GM21360 (cell line): ENCODE data around the gene SLC12A2.

Source experiments
- ATAC-seq: cut with Tn5 transposase; IDR thresholded peaks from one replicate; pipeline ENCODE4 v1.9.1; 2021; ENCODE audit warnings: mild to moderate bottlenecking, moderate library complexity; ENCODE audit not compliant: unreplicated experiment

Gene SLC12A2

DNA sequence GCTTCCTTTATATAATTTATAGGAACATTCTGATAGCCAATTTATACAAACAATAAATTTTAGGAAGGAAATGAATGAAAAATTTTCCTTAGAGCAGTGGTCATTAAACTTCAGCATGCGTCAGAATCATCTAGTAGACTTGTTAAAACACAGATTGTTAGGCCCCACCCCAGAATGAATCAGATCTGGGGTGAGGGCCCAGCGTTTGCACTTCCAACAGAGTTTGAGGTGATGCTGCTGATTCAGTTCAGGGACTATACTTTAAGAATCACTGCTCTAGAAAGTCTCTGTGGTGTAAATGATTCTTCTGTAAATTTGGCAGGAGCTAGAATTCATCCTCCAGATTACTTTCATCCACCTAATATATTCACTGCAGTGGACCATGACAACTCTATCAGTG is 80.4 kb downstream of the SLC12A2 start:
- ATAC-seq: no peak

DNA sequence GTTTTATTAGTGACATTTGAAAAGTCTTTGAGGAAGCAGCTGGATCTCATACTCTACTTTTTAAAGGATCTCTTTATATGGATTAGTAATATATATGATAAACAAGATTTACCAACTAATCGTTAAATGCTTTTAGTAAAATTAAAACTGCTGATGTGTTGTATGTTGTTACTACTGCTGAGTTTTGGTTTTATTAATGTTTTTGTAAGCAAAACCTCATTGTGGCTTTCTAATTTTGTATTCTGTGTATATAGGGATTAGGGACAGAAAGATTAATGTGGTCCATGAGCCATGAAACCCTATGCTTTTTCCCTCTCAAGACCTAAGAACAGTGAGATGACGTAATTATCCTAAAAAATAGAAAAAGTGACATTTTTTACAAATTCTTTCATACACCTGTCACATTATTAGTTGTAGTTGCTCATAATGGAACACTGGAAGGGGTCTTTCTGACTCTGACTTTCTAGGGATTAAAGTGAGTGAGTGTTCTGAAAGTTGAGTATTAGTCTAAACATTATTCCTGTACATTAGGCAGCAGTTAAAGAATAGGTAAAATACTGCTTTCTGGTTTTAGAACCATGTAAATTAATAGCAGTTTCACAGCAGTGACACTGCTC is 85.9 kb downstream of the SLC12A2 start:
- no peak for ATAC-seq

- ATAC-seq: no peak
Measured at GRCh38 chr5:128172102-128172501, 88.5 kb downstream of the SLC12A2 start.

DNA sequence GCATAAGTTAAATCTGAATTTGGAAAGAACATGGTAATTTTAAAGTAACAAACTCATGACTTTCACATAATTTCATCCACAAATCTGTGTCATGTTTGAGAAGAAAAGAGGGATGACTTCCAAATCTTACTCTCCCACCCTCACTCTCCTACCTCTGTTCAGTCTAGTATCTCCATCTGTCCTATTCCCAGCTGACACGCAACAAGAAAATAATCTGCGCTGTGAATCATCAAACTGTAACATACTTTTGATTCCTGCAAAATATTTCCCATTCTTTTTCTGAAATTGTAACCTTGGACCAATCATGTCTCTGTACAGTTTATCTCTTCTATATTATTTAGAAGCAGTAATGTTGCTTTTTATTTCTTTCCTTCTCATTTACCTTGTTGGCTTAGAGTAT is 91.4 kb downstream of the SLC12A2 start:
- ATAC-seq: no peak

GRCh38 chr5:128192368-128192767 is 108.8 kb downstream of the SLC12A2 start:
- no peak for ATAC-seq

DNA sequence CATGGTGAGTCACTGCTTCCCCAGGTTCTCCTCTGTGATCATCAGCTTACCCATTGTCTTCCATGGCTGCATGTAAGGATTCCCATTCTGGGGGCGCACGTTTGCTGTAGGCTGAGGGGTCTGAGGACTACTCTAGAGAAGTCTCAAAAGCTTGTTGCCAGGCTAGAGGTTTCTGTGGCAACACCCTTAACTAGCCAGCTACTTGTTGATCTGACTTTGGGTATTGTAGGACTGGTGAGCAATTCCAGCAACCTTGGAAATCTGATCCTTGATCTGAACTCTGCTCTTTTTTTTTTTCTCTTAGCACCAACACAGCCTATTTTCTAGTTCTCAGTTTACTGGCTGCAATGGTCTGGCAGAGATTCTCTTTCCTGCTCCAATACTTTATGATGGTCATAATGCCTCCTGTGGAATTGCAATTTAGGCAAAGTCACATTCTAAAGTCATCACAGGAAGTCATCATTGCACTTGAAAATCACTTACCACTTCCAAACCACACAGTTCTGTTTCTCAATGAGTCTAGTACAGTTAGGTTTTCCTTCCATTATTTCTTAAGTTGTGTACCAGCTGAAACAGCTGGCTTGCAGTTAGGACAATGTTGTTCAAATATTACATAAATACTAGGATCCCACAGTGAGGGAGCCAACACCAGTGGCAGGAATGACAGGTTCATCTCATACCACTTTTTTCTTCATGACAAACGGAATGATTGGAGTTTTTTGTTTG is 110.3 kb downstream of the SLC12A2 start:
- no peak for ATAC-seq

DNA sequence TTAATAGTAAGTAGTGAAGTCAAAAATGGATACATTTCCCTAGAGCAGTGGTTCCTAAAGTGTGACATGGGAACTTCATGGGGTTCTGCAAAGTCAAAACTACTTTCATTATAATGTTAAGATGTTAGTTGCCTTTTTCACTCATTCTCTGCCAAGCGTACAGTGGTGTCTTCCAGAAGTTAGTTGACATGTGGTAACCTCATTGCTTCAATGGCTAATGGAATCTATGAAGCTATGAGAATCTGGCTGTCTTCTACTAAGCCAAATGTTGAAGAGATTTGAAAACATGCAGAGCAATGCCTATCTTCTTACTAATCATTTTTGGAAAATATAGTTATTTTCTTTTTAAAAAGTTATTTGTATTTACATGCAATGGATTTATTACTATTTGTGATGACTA is 111.8 kb downstream of the SLC12A2 start:
- no peak for ATAC-seq

DNA sequence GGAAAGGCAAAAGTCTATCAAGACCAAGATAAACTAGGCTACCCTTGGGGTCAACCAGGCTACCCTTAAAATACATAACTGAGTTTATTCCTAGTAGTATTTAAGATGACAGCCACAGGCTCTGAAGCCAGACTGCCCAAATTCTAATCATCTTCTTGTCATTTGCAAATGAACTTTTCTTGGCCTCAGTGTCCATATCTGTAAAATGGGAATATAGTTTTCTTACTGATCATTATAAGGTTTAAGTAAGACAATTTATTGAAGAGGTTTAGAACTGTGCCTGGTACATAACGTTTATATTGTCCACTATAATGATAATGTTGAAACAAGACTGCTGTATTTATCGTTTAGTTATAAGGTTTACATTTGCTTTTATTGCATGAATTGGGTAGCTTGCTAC is 112.5 kb downstream of the SLC12A2 start:
- ATAC-seq: no peak

DNA sequence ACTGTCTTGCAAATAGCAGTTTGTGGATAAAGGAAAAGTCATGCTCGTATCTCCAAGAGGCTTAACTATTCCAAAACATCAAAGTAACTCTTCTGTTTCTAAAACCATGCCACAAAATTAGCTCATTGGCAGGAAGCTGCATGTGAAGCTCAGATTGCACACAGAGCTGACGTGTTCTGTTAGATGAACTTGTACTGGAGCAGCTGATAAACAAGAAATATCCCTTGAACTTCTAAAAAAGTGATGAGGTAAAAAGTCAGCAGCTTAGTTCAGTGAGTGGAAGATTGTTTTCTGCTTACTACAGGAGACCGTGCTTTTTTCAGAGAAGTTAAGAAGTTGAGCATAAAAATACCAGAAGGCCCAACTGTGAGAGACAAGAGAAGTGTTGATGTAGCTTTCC is 113.2 kb downstream of the SLC12A2 start:
- no peak for ATAC-seq

DNA sequence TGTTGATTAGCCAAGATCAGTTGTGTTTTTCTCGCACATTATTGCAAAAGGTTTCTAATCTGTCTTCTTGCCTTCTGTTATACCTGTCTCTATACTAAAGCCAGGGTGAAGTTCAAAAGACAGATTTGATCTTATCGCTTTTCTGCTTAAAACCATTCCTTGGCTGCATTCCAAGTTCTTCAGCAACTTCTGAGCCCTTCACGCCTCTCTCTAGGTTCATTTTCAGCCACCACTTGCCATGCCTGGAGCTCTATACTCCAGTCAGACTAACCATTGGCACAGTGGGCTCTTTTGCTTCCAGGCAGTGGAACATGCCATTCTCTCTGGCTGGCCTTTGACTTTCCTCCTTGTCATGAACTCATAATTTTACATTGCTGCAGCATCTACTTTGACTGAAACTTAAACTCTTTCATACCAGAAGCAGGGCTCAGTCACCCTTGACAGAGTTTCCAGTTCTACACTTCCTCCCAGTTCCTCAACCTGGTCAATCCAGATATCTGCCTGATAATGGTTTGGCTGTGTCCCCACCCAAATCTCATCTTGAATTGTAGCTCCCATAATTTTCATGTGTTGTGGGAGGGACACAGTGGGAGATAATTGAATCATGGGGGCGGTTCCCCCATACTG is 114.4 kb downstream of the SLC12A2 start:
- peak; percentile 62 for ATAC-seq

DNA sequence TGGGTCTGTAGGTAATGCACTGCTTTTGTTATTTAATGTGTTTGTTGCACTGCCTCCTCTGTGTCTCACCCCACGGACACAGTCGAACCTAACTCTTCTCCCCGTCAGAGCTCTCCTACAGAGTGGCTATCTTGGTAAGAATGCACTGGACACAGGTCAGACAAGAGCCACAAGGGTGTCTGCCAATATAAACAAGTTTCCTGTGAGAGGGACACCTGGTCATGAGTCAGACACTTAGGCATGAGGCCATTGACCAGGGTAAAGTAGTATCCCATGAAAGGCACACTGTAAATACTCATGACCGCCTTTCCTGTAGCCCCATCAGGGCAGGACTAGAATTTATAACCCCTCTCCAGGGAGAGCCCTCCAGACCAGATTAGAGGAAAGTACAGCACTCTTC is 115.5 kb downstream of the SLC12A2 start:
- no peak for ATAC-seq

DNA sequence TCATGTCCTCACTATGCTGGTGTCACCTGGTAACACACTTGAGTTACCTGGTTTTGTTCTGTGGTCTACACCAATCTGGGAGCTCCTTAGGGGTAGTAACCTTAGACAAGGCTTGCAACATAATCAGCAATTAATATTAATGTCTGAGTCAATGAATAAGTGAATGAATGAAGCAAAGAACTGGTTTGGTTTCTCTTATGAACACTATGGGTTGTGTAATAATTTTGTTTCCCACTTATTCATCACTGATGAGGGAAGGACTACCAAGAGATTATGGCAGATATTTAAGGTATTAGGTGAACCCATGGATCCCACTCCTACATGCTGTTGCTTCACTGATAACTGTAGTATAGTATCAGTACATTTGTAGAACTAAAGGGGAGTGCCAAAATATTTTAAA is 116.0 kb downstream of the SLC12A2 start:
- no peak for ATAC-seq

DNA sequence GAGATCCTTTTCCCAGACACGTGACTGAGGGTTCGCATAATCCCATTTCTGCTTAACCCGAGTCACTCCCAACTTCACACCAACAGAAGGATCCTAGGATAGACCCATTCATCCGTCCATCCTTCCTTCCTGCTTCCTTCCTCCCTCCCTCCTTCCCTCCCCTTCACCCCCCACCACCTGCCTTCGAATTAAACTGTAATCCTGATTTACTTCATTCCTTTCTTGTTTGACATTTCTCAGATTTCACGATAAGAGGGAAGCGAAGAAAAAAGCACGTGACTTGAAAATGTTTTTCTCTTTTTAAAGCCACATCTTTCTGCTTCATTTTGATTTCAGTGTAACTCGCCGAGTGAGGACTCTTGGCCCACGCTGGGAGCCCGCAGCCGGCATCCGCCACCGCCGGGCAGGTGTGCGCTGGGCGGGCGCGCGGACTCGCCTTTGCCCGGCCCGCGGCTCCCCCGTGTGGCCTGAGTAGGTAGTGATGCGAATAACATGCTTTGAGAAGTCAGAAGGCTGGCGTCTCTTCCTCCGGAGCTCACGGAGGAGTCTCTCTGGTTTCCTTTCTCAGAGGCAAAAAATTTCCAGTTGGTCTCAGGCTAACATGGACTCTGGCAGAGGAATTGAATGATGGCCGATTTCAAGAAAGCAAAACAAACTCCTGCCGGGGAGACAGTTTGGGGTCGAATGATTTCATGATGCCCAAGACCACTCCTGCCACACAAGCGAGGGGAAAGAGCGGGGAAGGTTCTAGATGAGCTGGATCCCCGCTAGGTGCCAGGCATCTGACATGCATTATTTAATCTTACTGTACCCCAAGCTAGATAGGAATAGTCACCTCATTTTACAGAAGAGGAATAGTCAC is 117.7 kb downstream of the SLC12A2 start:
- peak; percentile 93 for ATAC-seq

GRCh38 chr5:128202320-128202719 is 118.8 kb downstream of the SLC12A2 start:
- ATAC-seq: no peak

DNA sequence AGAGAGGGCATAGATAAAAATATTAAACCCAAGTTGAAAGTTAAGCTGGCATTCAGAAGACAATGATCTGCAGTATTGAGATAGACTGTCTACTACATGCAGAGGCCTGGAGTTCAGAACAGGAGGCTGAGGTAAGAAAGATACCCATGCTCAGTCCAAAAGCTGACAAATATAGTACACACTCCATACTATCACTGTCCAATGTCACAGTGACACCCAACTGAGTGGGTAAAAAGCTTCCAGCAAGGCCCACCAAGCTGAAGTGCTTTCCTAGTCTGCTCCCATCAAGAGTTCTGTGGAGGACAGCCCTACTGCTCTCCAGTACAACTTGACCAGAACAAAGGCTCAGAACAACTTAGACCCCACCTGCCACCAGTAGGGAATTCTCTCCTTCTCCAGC is 124.9 kb downstream of the SLC12A2 start:
- ATAC-seq: no peak

- ATAC-seq: no peak
Measured at GRCh38 chr5:128212191-128212806, 128.7 kb downstream of the SLC12A2 start.

DNA sequence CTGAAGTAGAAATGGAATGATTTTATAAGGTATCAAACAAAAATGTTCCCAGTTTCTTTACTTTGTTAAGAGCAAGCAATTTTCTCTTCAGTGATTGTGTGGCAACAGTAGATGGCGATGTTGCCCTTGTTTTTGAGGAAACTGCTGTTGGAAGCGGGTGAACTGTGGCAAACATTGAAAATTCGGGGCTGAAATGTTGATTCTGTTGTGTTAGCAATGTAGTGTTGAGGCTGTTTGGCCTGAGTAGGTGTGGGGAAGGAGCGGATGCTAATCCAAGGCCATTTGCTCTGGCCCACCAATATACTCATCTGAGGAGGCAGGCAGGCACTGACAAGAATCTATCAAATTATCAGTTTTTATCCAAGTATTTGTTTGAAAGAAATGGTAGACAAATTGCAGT is 129.8 kb downstream of the SLC12A2 start:
- ATAC-seq: no peak

- ATAC-seq: no peak
Measured at GRCh38 chr5:128213833-128214232, 130.3 kb downstream of the SLC12A2 start.

DNA sequence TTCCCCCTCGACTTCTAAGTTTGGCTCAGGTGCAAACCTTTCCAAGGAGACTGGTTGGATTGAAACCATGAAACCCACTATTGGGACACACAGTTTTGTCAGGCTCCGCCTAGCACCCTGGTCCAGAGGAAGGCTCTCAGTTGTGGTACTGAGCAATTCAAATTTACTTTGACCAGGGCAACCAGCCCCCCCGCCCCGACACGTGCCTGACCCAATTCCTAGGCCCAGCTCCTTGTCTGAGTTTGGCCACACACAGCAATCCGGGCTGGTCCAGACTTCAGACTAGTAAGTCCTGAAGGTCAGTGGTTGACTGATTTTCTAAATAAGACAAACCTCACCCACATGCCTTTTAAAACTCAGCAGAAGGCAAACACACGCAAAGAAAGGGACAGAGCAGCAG is 132.7 kb downstream of the SLC12A2 start:
- no peak for ATAC-seq

DNA sequence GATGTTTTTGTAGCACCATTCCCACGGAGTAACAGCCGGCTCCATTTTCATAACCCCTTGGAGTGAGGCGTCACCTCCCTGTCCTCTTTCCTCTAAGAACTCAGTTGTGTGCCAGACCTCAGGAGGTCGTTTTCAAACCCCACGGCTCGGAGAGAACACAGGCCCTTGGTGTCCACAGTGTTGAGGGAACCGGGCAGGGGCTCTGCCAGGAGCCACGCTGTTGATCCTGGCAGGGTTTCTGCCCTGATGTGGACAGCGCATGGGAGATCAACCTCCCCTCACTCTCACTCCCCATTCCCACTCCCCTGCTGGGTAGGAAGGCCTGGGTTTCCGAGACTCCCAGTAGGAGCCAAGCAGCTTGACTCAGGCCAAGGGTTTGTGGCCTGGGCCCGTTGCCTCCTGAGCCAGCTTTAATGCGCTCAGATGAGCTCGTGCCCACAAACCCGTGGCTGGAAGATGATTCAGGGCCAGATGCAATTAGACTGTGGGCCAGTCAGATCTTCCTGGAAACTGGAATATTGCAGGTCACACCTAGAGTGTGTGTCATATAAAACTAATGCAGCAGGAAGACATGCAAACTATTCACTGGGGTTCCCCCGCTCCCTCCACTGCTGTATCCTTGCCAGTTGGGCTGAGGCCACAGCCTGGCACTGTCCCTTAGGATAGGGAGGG is 133.4 kb downstream of the SLC12A2 start:
- ATAC-seq: no peak
